ENCODE data around the gene ZBTB7C. TPM values are rescaled to one million over a fixed set of nuclear protein-coding genes. Genes with fewer than 3 reads are reported as not detected.

ZBTB7C gene
- total and polyA plus RNA-seq, 9 of the 15 experiments (the other 6 are each of a cell fraction or from before 2014, with no cell fraction given): not detected

GRCh38 chr18:48019557-48020325 lies 389.4 kb downstream of the ZBTB7C start:
- Histone ChIP-seq H3K9me1 (ENCODE audit: control insufficient read depth, insufficient read depth, low read length) (no peaks in the 10 kb centered on the region), H3K9ac (ENCODE audit: insufficient read depth in 1 of 2, low read depth in 2 of 2, low read length in 2 of 2) (no peak overlapping the region), H3K9me3 (replicated peaks; ENCODE audit: control insufficient read depth, insufficient read depth, low read depth, low read length) (no peaks in the 10 kb centered on the region), H3K4me1 (replicated peaks in 1 of 2; ENCODE audit: control insufficient read depth in 2 of 2, insufficient read depth in 2 of 2, low read length in 2 of 2) (no peaks in the 10 kb centered on the region; a peak in 1 of 5 replicates), H3K36me3 (ENCODE audit: control insufficient read depth, insufficient read depth, low read length) (no peaks in the 10 kb centered on the region), H3K27me3 (ENCODE audit: control insufficient read depth in 2 of 2, insufficient read depth in 2 of 2, low read length in 2 of 2) (peaks cover 0 to 13% of the 10 kb centered on the region in 2 experiments; a peak in 2 of 5 replicates), H2AFZ (ENCODE audit: low read depth, low read length) (no peak overlapping the region), H4K20me1 (replicated peaks; ENCODE audit: control insufficient read depth, insufficient read depth, low read length) (no peaks in the 10 kb centered on the region), H3K4me2 (ENCODE audit: insufficient read depth, low read length) (no peak overlapping the region), H3K79me2 (ENCODE audit: control insufficient read depth, insufficient read depth, low read length) (no peaks in the 10 kb centered on the region), H3K4me3 (no peak overlapping the region), H3K27ac (ENCODE audit: extremely low read depth, low read depth, low read length) (no peak overlapping the region)
- WGBS (ENCODE audit: insufficient coverage, low coverage, missing lambda C conversion rate): 25% methylated on average over 6 of the region's 6 CpGs
- TF ChIP-seq MEF2D (tag; conservative IDR thresholded peaks at IDR 0.05; ENCODE audit: low read depth): no peak
- CTCF ChIA-PET (ENCODE audit: low intra/inter-chr PET ratio): interaction anchor here (0.6 kb wide), 1 partner anchor 262 kb away, joined by 3 read pairs; no protein-coding TSS in a partner anchor
- no TSS peak for BruUV-seq (replicated peaks)
- in situ Hi-C loops (cut with MboI) (loop anchor here (5.0 to 10.0 kb wide), 2 partner anchors 227 to 425 kb away; no protein-coding TSS in a partner anchor), intact Hi-C loops (cut with micrococcal nuclease) (loop anchor here (10.0 kb wide), 1 partner anchor 295 kb away; no protein-coding TSS in a partner anchor)
- POLR2A ChIA-PET: interaction anchor here (0.6 to 0.7 kb wide), 2 partner anchors 610 to 1213 kb away, joined by 3 read pairs; no protein-coding TSS in a partner anchor
- ATAC-seq (no peak), FAIRE-seq (no peak), DNase-seq (ENCODE audit: extremely low read depth in 1 of 4, low spot score in 3 of 4) (no peak)

GRCh38 chr18:48018851-48019250 lies 390.3 kb downstream of the ZBTB7C start:
- H3K4me2 ChIP-seq (ENCODE audit: insufficient read depth, low read length): no peak overlapping the region
- no peaks in the 10 kb centered on the region for H3K9me3 ChIP-seq (replicated peaks; ENCODE audit: control insufficient read depth, insufficient read depth, low read depth, low read length)
- FAIRE-seq (no peak), ATAC-seq (no peak), DNase-seq (ENCODE audit: extremely low read depth in 1 of 4, low spot score in 3 of 4) (no peak)
- no peaks in the 10 kb centered on the region for H4K20me1 ChIP-seq (replicated peaks; ENCODE audit: control insufficient read depth, insufficient read depth, low read length)
- H3K9ac ChIP-seq (ENCODE audit: insufficient read depth in 1 of 2, low read depth in 2 of 2, low read length in 2 of 2): no peak overlapping the region
- no peak overlapping the region for H3K27ac ChIP-seq (ENCODE audit: extremely low read depth, low read depth, low read length)
- ChIA-PET CTCF (ENCODE audit: low intra/inter-chr PET ratio) (interaction anchor here (0.6 kb wide), 1 partner anchor 261 kb away, joined by 3 read pairs; no protein-coding TSS in a partner anchor), POLR2A (interaction anchor here (0.7 kb wide), 1 partner anchor 1212 kb away, joined by 3 read pairs; no protein-coding TSS in a partner anchor)
- 0% methylated on average over 3 of the region's 3 CpGs for WGBS (ENCODE audit: insufficient coverage, low coverage, missing lambda C conversion rate)
- no peaks in the 10 kb centered on the region; a peak in 1 of 5 replicates for H3K4me1 ChIP-seq (replicated peaks in 1 of 2; ENCODE audit: control insufficient read depth in 2 of 2, insufficient read depth in 2 of 2, low read length in 2 of 2)
- H3K4me3 ChIP-seq: no peak overlapping the region
- no TSS peak for BruUV-seq (replicated peaks)
- in situ Hi-C loops (cut with MboI) (no loop called here), intact Hi-C loops (cut with micrococcal nuclease) (no loop called here)
- no peak overlapping the region for H2AFZ ChIP-seq (ENCODE audit: low read depth, low read length)
- TF ChIP-seq RCOR1 (IDR thresholded peaks at IDR 0.05; ENCODE audit: borderline replicate concordance in 1 of 2, low read depth in 2 of 2, low read length in 2 of 2) (no peak), ZNF217 (CRISPR knock-in tag; IDR thresholded peaks at IDR 0.05) (no peak), NCOA2 (IDR thresholded peaks at IDR 0.05; ENCODE audit: partially characterized antibody in 2 of 2) (no peak), SMAD4 (CRISPR knock-in tag; conservative IDR thresholded peaks at IDR 0.05) (no peak), ZNF263 (CRISPR knock-in tag; IDR thresholded peaks at IDR 0.05; ENCODE audit: borderline replicate concordance) (no peak), E2F5 (CRISPR knock-in tag; IDR thresholded peaks at IDR 0.05) (no peak)
- H3K27me3 ChIP-seq (ENCODE audit: control insufficient read depth in 2 of 2, insufficient read depth in 2 of 2, low read length in 2 of 2): peaks cover 0 to 13% of the 10 kb centered on the region in 2 experiments; a peak in 2 of 5 replicates
- no peaks in the 10 kb centered on the region for H3K9me1 ChIP-seq (ENCODE audit: control insufficient read depth, insufficient read depth, low read length)
- no peaks in the 10 kb centered on the region for H3K36me3 ChIP-seq (ENCODE audit: control insufficient read depth, insufficient read depth, low read length)
- no peaks in the 10 kb centered on the region for H3K79me2 ChIP-seq (ENCODE audit: control insufficient read depth, insufficient read depth, low read length)

Data from K562 (cell line).